HG02678 (cell line): ENCODE measurements around the gene THRA.

ENCODE experiments used
- ATAC-seq: cut with Tn5 transposase; IDR thresholded peaks from one replicate; pipeline ENCODE4 v1.9.1; 2021; ENCODE audit warnings: mild to moderate bottlenecking, moderate library complexity; ENCODE audit not compliant: unreplicated experiment

Gene THRA

GRCh38 chr17:40095944-40096791 is 33.4 kb downstream of the THRA start:
- ATAC-seq = peak; percentile 45

- no peak for ATAC-seq
Measured at GRCh38 chr17:40097087-40097486, 34.3 kb downstream of the THRA start.

- ATAC-seq = no peak
Measured at GRCh38 chr17:40097931-40098845, 35.4 kb downstream of the THRA start.

- ATAC-seq = peak; percentile 58
Measured at GRCh38 chr17:40098846-40099618, 36.3 kb downstream of the THRA start.

- ATAC-seq = no peak
Measured at GRCh38 chr17:40099619-40100418, 37.1 kb downstream of the THRA start.

GRCh38 chr17:40100419-40100668 is 37.6 kb downstream of the THRA start, which contains the start of gene NR1D1:
TSS of gene NR1D1 (minus strand) at chr17:40100589. CDS start at chr17:40100094, 495 bp downstream.
- no peak for ATAC-seq

- ATAC-seq = no peak
Measured at GRCh38 chr17:40100669-40101366, 38.1 kb downstream of the THRA start.

GRCh38 chr17:40101367-40102210 is 38.8 kb downstream of the THRA start:
- no peak for ATAC-seq

- ATAC-seq = no peak
Measured at GRCh38 chr17:40103071-40103661, 40.4 kb downstream of the THRA start.

- no peak for ATAC-seq
Measured at GRCh38 chr17:40103688-40104087, 40.9 kb downstream of the THRA start.

GRCh38 chr17:40104594-40105486 is 42.1 kb downstream of the THRA start:
- ATAC-seq = no peak

GRCh38 chr17:40105861-40106759 is 43.3 kb downstream of the THRA start:
- no peak for ATAC-seq

GRCh38 chr17:40106760-40107521 is 44.2 kb downstream of the THRA start:
- ATAC-seq = no peak

- no peak for ATAC-seq
Measured at GRCh38 chr17:40107522-40108174, 44.9 kb downstream of the THRA start.
